Hematopoietic multipotent progenitor cell (in vitro differentiated cells): ENCODE data around the gene ARHGAP35. TPM values are rescaled to one million over a fixed set of nuclear protein-coding genes. Genes with fewer than 3 reads are reported as not detected.
"Not testable (repeated sequence)": the region's sequence is repeated elsewhere in the genome, so short reads cannot be mapped to it uniquely, and the experiment has no call there.

ENCODE experiments used
- DNase-seq, 3 donors: peaks; one replicate each; pipeline ENCODE4 v3.0.0-alpha.2; 2011 to 2015; ENCODE audit warnings: low read depth in 2 of 3, low spot score in 2 of 3
- total RNA-seq: library from RNA; depleted of rRNA; stranded (reverse); fragments of >200 nt; gene quantifications from one replicate; pipeline ENCODE4 v1.2.3, GENCODE V29; 2012

ARHGAP35 gene
- total RNA-seq, 1 donor = 22.1 TPM

DNA sequence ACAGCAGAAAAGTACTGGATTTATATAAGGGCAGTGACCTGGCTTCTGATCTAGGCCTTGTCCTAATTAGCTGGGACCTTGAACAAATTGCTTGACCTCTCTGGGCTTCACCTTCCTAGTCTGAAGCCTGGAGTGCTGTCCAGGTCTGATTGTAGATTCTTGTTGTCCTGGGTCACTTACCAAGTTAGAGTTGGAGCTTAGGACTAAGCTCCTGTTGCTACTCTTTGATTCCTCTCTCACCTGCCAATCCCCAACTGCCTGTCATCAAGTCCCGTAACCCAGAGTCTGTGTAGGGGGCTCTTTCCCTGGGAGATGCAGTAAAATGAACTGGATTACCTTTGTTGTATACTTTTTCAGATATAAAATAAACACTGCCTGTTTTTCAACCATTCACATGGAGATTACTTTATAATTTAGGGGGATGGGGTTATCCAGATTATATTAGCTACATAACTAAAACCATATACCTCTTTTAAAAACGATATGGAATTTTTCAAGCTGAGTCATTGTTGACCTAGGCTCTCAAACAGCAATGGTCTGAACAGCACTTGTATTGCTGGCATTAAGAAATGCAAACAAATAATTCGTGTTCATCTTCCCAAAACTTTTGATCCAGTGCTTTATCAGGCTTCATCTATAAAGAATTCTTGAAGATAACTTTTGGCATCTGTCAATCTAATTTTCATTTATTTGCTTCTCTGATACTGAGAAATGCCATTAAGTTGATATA, 5.8 kb downstream of the ARHGAP35 start:
- no peak for DNase-seq

DNA sequence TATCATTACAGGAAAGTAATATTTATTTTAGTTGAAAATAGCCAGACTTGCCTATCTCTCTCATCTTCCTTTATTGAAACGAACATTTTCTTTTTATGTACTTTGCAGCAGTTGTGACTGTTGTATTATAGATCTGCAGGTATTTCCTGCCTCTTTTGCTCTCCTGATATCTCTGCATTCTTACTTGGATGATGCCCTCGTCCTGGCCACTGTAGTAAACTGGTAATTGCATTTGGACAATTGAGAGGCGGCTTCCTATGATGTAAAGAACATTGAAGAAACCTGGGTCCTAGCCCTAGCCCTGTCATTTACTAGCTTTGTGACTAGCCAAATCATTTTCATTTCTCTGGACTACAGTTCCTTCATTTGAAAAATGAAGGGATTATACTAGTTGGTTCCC, 6.4 kb downstream of the ARHGAP35 start:
- no peak for DNase-seq

- no peak for DNase-seq
These were observed 7.4 kb downstream of the ARHGAP35 start for GRCh38 chr19:46868025-46868802.

DNA sequence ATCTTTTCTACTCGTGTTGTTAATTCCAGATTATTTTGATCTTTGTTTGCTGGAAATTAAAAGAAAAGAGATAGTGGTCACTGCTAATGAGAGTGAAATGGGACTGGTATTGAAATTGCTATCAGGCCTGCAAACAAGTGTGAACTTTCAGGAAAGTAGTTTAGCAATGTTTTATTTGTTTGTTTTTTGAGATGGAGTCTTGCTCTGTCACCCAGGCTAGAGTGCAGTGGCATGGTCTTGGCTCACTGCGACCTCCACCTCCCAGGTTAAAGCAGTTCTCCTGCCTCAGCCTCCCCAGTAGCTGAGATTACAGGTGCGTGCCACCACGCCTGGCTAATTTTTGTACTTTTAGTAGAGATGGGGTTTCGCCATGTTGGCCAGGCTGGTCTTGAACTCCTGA, 10.4 kb downstream of the ARHGAP35 start:
- not testable (repeated sequence) for DNase-seq

- no peak for DNase-seq
These were observed 12.2 kb downstream of the ARHGAP35 start for GRCh38 chr19:46872967-46873366.

- DNase-seq = no peak
These were observed 14.4 kb downstream of the ARHGAP35 start for GRCh38 chr19:46875234-46875633.

- DNase-seq = no peak
These were observed 14.9 kb downstream of the ARHGAP35 start for GRCh38 chr19:46875657-46876056.

DNA sequence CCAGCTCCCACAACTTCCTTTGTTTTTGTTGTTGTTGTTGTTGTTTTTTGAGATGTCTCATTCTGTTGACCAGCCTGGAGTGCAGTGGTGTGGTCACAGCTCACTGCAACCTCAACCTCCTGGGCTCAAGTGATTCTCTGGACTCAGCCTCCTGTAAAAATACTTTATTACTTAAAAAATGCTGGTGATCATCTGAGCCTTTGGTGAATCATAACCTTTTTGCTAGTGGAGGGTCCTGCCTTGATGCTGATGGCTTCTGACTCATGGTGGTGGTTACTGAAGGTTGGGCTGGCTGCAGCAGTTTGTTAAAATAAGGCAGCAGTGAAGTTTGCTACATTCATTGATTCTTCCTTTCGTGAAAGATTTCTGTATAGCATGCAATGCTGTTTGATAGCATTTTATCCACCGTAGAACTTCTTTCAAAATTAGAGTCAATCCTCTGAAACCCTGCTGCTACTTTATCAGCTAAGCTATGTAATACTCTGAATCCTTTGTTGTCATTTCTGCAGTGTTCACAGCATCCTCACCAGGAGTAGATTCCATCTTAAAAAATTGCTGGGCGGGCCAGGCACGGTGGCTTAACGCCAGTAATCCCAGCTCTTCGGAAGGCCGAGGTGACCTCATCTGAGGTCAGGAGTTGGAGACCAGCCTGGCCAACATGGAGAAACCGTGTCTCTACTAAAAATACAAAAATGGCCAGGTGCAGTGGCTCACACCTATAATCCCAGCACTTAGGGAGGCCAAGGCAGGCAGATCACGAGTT, 18.0 kb downstream of the ARHGAP35 start:
- no peak for DNase-seq

DNA sequence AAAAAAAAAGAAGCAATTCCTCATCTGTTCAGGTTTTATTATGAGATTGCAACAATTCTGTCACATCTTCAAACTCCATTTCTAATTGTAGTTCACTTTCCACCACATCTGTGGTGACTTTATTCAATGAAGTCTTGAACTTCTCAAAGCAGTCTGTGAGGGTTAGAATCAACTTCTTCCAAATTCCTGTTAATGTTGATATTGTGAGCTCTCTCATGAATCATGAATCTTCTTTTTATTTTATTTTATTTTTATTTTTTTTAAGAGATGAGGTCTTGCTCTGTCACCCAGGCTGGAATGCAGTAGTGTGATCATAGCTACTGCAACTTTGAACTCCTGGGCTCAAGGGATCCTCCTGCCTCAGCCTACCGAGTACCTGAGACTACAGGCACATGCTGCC, 19.6 kb downstream of the ARHGAP35 start:
- DNase-seq = no peak

DNA sequence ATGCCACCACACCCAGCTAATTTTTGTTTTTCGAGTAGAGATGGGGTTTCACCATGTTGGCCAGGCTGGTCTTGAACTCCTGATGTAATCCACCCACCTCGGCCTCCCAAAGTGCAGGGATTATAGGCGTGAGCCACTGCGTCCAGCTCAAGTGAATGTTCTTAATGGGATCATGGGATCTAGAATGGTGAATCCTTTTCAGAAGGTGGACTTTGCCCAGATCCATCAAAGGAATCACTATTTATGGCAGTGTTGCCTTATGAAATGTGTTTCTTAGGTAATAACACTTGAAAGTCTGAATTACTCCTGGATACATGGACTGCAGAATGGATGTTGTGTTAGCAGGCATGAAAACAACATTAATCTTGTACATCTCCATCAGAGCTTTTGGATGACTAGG, 20.3 kb downstream of the ARHGAP35 start:
- no peak for DNase-seq

GRCh38 chr19:46882034-46882433, 21.2 kb downstream of the ARHGAP35 start:
- DNase-seq = no peak

- DNase-seq = not testable (repeated sequence)
These were observed 22.0 kb downstream of the ARHGAP35 start for GRCh38 chr19:46882751-46883150.

DNA sequence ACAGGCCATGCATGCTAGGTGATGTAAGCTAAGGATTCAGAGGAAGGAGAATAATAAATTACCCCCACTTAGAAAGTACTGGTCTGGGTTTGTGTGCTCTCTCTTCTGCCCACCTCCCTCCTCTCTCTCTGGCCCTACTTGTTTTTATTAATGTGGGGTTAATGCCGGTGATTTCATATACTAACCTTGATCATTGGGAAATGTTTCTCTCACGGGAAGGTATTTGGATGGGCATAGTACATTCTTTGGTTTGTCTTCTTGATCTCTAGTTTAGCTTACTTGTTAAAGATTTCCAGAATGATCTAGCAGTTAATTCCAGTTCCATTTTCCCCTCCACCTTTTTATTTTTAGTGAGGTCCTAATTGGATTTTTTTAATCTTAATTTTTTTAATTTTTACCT, 24.6 kb downstream of the ARHGAP35 start:
- no peak for DNase-seq

DNA sequence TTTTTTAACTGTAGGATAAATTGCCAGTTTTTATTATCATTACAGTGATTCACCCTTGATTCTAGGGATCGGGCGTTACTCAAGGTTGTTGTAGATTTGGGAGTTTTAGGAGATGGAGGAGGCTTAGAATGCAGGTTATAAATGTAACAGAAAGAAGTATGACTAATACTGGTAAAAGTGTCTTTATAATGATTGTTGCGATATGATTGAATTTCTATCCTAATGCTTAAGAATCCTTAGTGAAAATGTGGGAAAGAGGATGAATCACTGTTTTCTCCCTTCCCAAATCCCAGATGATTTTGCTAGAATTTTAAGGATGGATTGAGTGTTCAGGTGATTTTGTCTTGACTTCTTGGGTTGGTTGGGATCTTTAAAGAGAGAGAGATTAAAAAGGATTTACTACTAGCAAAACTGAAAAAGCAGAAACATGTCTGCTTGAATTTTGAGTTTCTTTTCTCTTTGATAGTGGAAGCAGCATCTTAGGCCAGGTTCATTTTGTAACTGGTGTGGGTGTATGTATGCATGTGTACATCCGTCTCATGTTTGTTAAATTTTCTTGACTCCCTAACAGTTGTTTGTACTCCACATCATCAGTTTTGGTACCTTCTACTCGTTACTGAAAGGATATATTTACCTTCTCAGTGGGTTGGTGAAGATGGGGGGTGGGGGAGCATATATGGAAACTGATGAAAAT, 25.9 kb downstream of the ARHGAP35 start:
- no peak for DNase-seq

DNA sequence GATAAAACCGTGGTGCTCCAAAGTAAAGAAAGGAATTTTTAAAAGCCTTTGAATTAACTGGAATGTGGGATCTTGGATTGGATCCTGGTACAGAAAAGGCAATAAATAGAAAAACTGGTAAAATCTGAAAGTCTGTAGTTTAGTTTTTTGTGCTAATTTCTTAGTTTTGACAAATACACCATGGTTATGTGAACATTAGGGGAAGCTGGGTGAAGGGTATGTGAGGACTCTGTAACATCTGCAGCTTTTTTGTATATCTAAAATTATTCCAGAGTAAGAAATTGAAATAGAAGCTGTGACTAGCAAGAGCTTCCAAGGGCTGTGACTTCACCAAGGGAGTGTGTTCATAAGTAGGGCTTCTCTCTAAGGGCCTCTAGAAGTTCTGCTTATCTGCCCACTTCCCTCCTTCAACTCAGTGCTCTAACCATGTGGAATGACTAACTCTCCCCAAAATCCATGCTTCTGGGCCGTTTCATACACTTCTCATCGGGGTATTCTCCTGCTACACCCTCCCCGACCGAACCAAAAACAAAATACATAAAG, 26.5 kb downstream of the ARHGAP35 start:
- no peak for DNase-seq

DNA sequence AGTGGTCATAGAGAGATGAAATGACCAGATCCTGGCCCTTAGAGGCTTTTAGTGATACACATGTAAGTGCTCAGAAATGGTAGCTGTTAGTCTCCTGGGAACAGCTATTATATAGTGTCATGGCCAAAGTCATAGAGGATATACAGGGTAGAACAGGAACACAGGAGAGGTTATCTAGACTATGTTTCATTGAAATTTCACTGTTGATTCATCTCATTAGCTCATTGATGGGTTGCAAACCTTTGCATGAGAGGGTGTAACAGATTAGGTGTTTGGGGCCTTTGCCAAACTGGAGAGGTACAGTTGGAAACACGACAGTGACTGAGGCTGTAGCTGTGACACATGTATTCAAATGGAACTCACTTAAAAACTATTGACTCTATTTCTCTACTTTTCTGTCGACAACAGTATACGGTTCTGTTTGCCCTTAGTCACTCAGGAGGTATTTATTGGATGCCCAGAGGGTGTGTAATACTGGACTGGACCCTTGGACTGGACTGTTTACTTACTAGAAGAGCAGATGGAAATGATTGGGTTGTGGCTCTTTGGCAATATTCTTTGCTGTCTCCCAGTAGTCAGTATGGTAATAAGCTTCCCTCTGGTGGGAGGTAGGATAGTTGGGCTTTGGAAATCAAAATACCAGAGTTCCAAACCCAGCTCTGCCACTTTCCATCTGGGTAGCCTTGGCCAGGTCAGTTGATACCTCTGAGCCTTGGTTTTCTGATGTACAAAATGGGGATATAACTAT, 29.8 kb downstream of the ARHGAP35 start:
- DNase-seq = no peak

- DNase-seq = no peak
These were observed 31.7 kb downstream of the ARHGAP35 start for GRCh38 chr19:46892252-46893179.

- DNase-seq = no peak
These were observed 35.4 kb downstream of the ARHGAP35 start for GRCh38 chr19:46896076-46896794.
